H1 (cell line): ENCODE measurements around the gene IGSF9. TPM values are rescaled to one million over a fixed set of nuclear protein-coding genes. Genes with fewer than 3 reads are reported as not detected.

Experiments
- CTCF ChIA-PET: fragments of 300-600 bp; sonication (Branson Sonifier 250); formaldehyde crosslinking; loops from one replicate; lab custom pipeline; 2021; ENCODE audit not compliant: partially characterized antibody; lab: Charles Lee
- POLR2A ChIA-PET: fragments of 300-600 bp; sonication (Branson Sonifier 250); formaldehyde crosslinking; loops from one replicate; lab custom pipeline; 2021; ENCODE audit warnings: inconsistent platforms; ENCODE audit not compliant: partially characterized antibody; lab: Charles Lee
- DNase-seq, 2 experiments: peaks; one replicate each; pipeline versions ENCODE4 v3.0.0 to v3.0.0-alpha.2; 2010 to 2022; ENCODE audit warnings: low spot score in 2 of 2, low read depth in 1 of 2, mixed read lengths in 1 of 2
- FAIRE-seq: peaks from 2 replicates; lab custom pipeline; 2011; peaks lifted over from hg19 to GRCh38; lab: Jason Lieb, UNC
- H2AFZ ChIP-seq: 2 replicates; pipeline ENCODE4 v1.8.1; 2012; ENCODE audit warnings: low read length, inconsistent platforms
- H2AK5ac ChIP-seq: 2 replicates; pipeline ENCODE4 v1.6.1; 2013; ENCODE audit warnings: low read depth, low read length
- H2BK120ac ChIP-seq: replicated peaks from 2 replicates; pipeline ENCODE3; 2013; ENCODE audit warnings: low read depth, low read length, inconsistent platforms
- H2BK12ac ChIP-seq: 2 replicates; pipeline ENCODE4 v1.6.1; 2013; ENCODE audit warnings: low read depth, low read length
- H2BK15ac ChIP-seq: 2 replicates; pipeline ENCODE4 v1.6.1; 2013; ENCODE audit warnings: low read length
- H2BK20ac ChIP-seq: 2 replicates; pipeline ENCODE4 v1.6.1; 2013; ENCODE audit warnings: low read length
- H2BK5ac ChIP-seq: 2 replicates; pipeline ENCODE4 v1.6.1; 2013; ENCODE audit warnings: low read depth, low read length
- H3K14ac ChIP-seq: 2 replicates; pipeline ENCODE4 v1.6.1; 2013; ENCODE audit warnings: inconsistent platforms; ENCODE audit not compliant: insufficient read length
- H3K18ac ChIP-seq: 2 replicates; pipeline ENCODE4 v1.6.1; 2013; ENCODE audit warnings: low read length; ENCODE audit errors: extremely low read depth
- H3K23ac ChIP-seq: 2 replicates; pipeline ENCODE4 v1.6.1; 2013; ENCODE audit warnings: inconsistent platforms; ENCODE audit not compliant: insufficient read length
- H3K23me2 ChIP-seq: 2 replicates; pipeline ENCODE4 v1.6.1; 2013; ENCODE audit warnings: low read depth, low read length
- H3K27ac ChIP-seq: 2 replicates; pipeline ENCODE4 v1.6.1; 2011; ENCODE audit warnings: low read depth, low read length, inconsistent platforms
- H3K27me3 ChIP-seq, 4 experiments: replicated peaks in 1 of 4; 1 replicate in 1 of 4; 2 replicates in 3 of 4; pipeline versions ENCODE4 v1.6.1 to v1.8.1; 2011 to 2013; ENCODE audit warnings: low read length in 3 of 4, mild to moderate bottlenecking in 3 of 4, inconsistent platforms in 2 of 4, mixed read lengths in 2 of 4, moderate library complexity in 1 of 4; ENCODE audit not compliant: control insufficient read depth in 3 of 4, insufficient read depth in 3 of 4; ENCODE audit errors: extremely low read depth in 1 of 4
- H3K36me3 ChIP-seq, 4 experiments: 2 replicates each; pipeline versions ENCODE4 v1.6.1 to v1.8.1; 2011 to 2013; ENCODE audit warnings: mild to moderate bottlenecking in 4 of 4, low read length in 3 of 4, moderate library complexity in 2 of 4, control low read depth in 1 of 4, inconsistent platforms in 1 of 4; ENCODE audit not compliant: insufficient read depth in 4 of 4, control insufficient read depth in 2 of 4
- H3K4ac ChIP-seq: replicated peaks from 2 replicates; pipeline ENCODE3; 2013; ENCODE audit warnings: low read length, low read depth, mixed read lengths, inconsistent platforms; ENCODE audit not compliant: insufficient read length
- H3K4me1 ChIP-seq, 4 experiments: replicated peaks in 1 of 4; 1 replicate in 1 of 4; 2 replicates in 3 of 4; pipeline versions ENCODE4 v1.6.1 to v1.8.1; 2011 to 2013; ENCODE audit warnings: low read length in 3 of 4, inconsistent platforms in 2 of 4, mixed read lengths in 1 of 4; ENCODE audit not compliant: insufficient read depth in 4 of 4, control insufficient read depth in 3 of 4
- H3K4me2 ChIP-seq, 2 experiments: 2 replicates each; pipeline versions ENCODE4 v1.6.1 to v1.8.1; 2011 to 2013; ENCODE audit warnings: low read depth in 2 of 2, low read length in 2 of 2, control low read depth in 1 of 2, inconsistent platforms in 1 of 2, mild to moderate bottlenecking in 1 of 2; ENCODE audit not compliant: insufficient read depth in 1 of 2
- H3K4me3 ChIP-seq, 4 experiments: fragments of 200-600, 300-600 bp in 1 of 4; sonication (generic), shearing (Covaris generic), sonication (Bioruptor Twin) in 1 of 4; 2 replicates each; pipeline versions ENCODE4 v1.5.1 to v1.8.1; 2011 to 2016; ENCODE audit warnings: low read length in 4 of 4, low read depth in 3 of 4, control low read depth in 2 of 4, inconsistent platforms in 2 of 4, mild to moderate bottlenecking in 2 of 4, mixed read lengths in 1 of 4, moderate library complexity in 1 of 4; ENCODE audit not compliant: insufficient read depth in 2 of 4; ENCODE audit errors: extremely low read depth in 1 of 4
- H3K56ac ChIP-seq: replicated peaks from 2 replicates; pipeline ENCODE3; 2013; ENCODE audit warnings: low read depth, mild to moderate bottlenecking, mixed read lengths, low read length, inconsistent platforms; ENCODE audit not compliant: insufficient read length
- H3K79me1 ChIP-seq: 2 replicates; pipeline ENCODE4 v1.6.1; 2013; ENCODE audit warnings: low read depth, low read length, control low read depth
- H3K79me2 ChIP-seq, 2 experiments: 2 replicates each; pipeline versions ENCODE4 v1.6.1 to v1.8.1; 2012 to 2013; ENCODE audit warnings: low read length in 2 of 2, mild to moderate bottlenecking in 2 of 2, inconsistent platforms in 1 of 2; ENCODE audit not compliant: insufficient read depth in 2 of 2, control insufficient read depth in 1 of 2
- H3K9ac ChIP-seq, 4 experiments: replicated peaks in 1 of 4; 1 replicate in 1 of 4; 2 replicates in 3 of 4; pipeline versions ENCODE4 v1.6.1 to v1.8.1; 2011 to 2013; ENCODE audit warnings: low read depth in 3 of 4, low read length in 3 of 4, control low read depth in 2 of 4, mild to moderate bottlenecking in 2 of 4, moderate library complexity in 2 of 4, inconsistent platforms in 1 of 4; ENCODE audit errors: extremely low read depth in 1 of 4
- H3K9me3 ChIP-seq, 2 experiments: 2 replicates each; pipeline versions ENCODE4 v1.6.1 to v1.8.1; 2012 to 2013; ENCODE audit warnings: mild to moderate bottlenecking in 2 of 2, moderate library complexity in 2 of 2, control low read depth in 1 of 2, inconsistent platforms in 1 of 2, low read depth in 1 of 2, low read length in 1 of 2, mixed read lengths in 1 of 2; ENCODE audit not compliant: insufficient read depth in 2 of 2
- H4K20me1 ChIP-seq, 2 experiments: replicated peaks in 1 of 2; 2 replicates each; pipeline versions ENCODE3 to v1.8.1; 2011 to 2013; ENCODE audit warnings: inconsistent platforms in 2 of 2, low read length in 2 of 2, mild to moderate bottlenecking in 1 of 2; ENCODE audit not compliant: insufficient read depth in 2 of 2, control insufficient read depth in 1 of 2
- H4K5ac ChIP-seq: 2 replicates; pipeline ENCODE4 v1.6.1; 2013; ENCODE audit warnings: low read length, low read depth, mixed read lengths, inconsistent platforms; ENCODE audit not compliant: insufficient read length
- H4K8ac ChIP-seq: 2 replicates; pipeline ENCODE4 v1.8.0; 2013; ENCODE audit warnings: mild to moderate bottlenecking, moderate library complexity, low read length, inconsistent platforms; ENCODE audit not compliant: insufficient read depth; ENCODE audit errors: extremely low read depth
- H4K91ac ChIP-seq: replicated peaks from 2 replicates; pipeline ENCODE3; 2013; ENCODE audit warnings: low read length, mixed read lengths, inconsistent platforms; ENCODE audit not compliant: insufficient read length
- ASH2L ChIP-seq: fragments of 200-600, 300-600 bp; sonication (generic); IDR thresholded peaks from one replicate; pipeline ENCODE4 v1.7.1; 2017; ENCODE audit warnings: low read length
- BACH1 ChIP-seq: IDR thresholded peaks from 2 replicates; pipeline ENCODE4 v1.6.1; 2012; ENCODE audit warnings: low read length, improper control_type of control experiment
- BCL11A ChIP-seq, 2 experiments: IDR thresholded peaks; one replicate each; pipeline ENCODE4 v1.6.1; 2011; ENCODE audit warnings: low read depth in 2 of 2, low read length in 2 of 2, mild to moderate bottlenecking in 2 of 2
- BRCA1 ChIP-seq: IDR thresholded peaks from 2 replicates; pipeline ENCODE4 v1.6.1; 2012; ENCODE audit warnings: low read depth, low read length, improper control_type of control experiment
- CHD1 ChIP-seq: IDR thresholded peaks from 2 replicates; pipeline ENCODE4 v1.6.1; 2012; ENCODE audit warnings: low read depth, low read length, improper control_type of control experiment
- CHD2 ChIP-seq: IDR thresholded peaks from 2 replicates; pipeline ENCODE4 v1.6.1; 2012; ENCODE audit warnings: low read length, improper control_type of control experiment
- EP300 ChIP-seq, 2 experiments: IDR thresholded peaks; 1 replicate in 1 of 2; 2 replicates in 1 of 2; pipeline ENCODE4 v1.6.1; 2011 to 2012; ENCODE audit warnings: low read depth in 2 of 2, low read length in 2 of 2, mild to moderate bottlenecking in 2 of 2, borderline replicate concordance in 1 of 2, inconsistent platforms in 1 of 2, moderate library complexity in 1 of 2
- POLR2A ChIP-seq, 2 experiments: IDR thresholded peaks; 1 replicate in 1 of 2; 2 replicates in 1 of 2; pipeline ENCODE4 v1.6.1; 2011; ENCODE audit warnings: low read depth in 2 of 2, low read length in 2 of 2, mild to moderate bottlenecking in 2 of 2; ENCODE audit errors: control extremely low read depth in 1 of 2
- TAF7 ChIP-seq: optimal IDR thresholded peaks from 2 replicates; pipeline ENCODE3; 2011; ENCODE audit warnings: low read depth, mild to moderate bottlenecking, inconsistent platforms, low read length, moderate library complexity, borderline replicate concordance
- whole genome bisulfite sequencing, 2 experiments: shearing (Covaris generic) in 1 of 2; methylation state at CpG; one replicate each; pipeline versions ENCODE4 v1.1.6 to v1.1.7; 2013 to 2015; ENCODE audit warnings: low lambda C conversion rate in 2 of 2, mixed read lengths in 2 of 2, inconsistent platforms in 1 of 2, low coverage in 1 of 2, missing lambda C conversion rate in 1 of 2; ENCODE audit not compliant: insufficient replicate concordance in 2 of 2, insufficient coverage in 1 of 2, insufficient read length in 1 of 2; ENCODE audit errors: extremely low coverage in 1 of 2, missing lambda C conversion rate in 1 of 2; 5-methylcytosine and 5-hydroxymethylcytosine counted together
- polyA plus RNA-seq, 7 experiments: library from polyadenylated mRNA; depleted of rRNA in 3 of 7; stranded (reverse) in 5 of 7; unstranded in 2 of 7; fragments of >200 nt in 5 of 7; fragments of 200-250 nt in 2 of 7; gene quantifications; 1 replicate in 5 of 7; 2 replicates in 1 of 7; 4 replicates in 1 of 7; pipeline versions ENCODE4 v1.2.1 to v1.2.3, GENCODE V29; 2011 to 2013; ENCODE audit warnings: missing spikeins in 2 of 7, mixed read lengths in 2 of 7
- total RNA-seq: library from RNA; stranded (reverse); fragmentation: NEBNext Ultra II Directional; extraction: Animal tissue kit (Norgen Biotek cat#: 25700); gene quantifications from 2 replicates; pipeline ENCODE4 v1.2.1, GENCODE V29; 2021

IGSF9 gene
- total and polyA plus RNA-seq, 2 of the 8 experiments (the other 6 are each of a cell fraction or from before 2014, with no cell fraction given): 10.9 to 28.1 TPM

GRCh38 chr1:159919236-159919865 lies 26.1 kb downstream of the IGSF9 start:
- no peak overlapping the region for H2AFZ ChIP-seq
- no peak overlapping the region for H2BK20ac ChIP-seq
- peaks cover 3% of the 10 kb centered on the region for H3K79me1 ChIP-seq
- H2BK15ac ChIP-seq: no peak overlapping the region
- no peak overlapping the region for H3K4ac ChIP-seq
- peaks cover 0 to 16% (median 2%) of the 10 kb centered on the region in 4 experiments; a peak in 4 of 8 replicates for H3K36me3 ChIP-seq
- TF ChIP-seq EP300 (IDR thresholded peaks at IDR 0.05; ENCODE audit: borderline replicate concordance in 1 of 2, low read depth in 2 of 2, low read length in 2 of 2) (no peak), POLR2A (IDR thresholded peaks at IDR 0.05; ENCODE audit: control extremely low read depth in 1 of 2, low read depth in 2 of 2, low read length in 2 of 2) (no peak), CHD2 (no peak), BRCA1 (no peak), ASH2L (no peak), TAF7 (no peak), BACH1 (no peak), CHD1 (no peak), BCL11A (IDR thresholded peaks at IDR 0.05; ENCODE audit: low read depth in 2 of 2, low read length in 2 of 2) (no peak)
- no peak overlapping the region for H3K23ac ChIP-seq
- H3K18ac ChIP-seq: no peak overlapping the region
- H3K27ac ChIP-seq: no peak overlapping the region
- H4K20me1 ChIP-seq: peaks cover 0 to 3% of the 10 kb centered on the region in 2 experiments
- no peak overlapping the region for H3K56ac ChIP-seq
- H3K4me2 ChIP-seq: no peak overlapping the region
- H3K14ac ChIP-seq: no peak overlapping the region
- DNase-seq (no peak), FAIRE-seq (no peak)
- H4K5ac ChIP-seq: no peak overlapping the region
- peaks cover 14 to 32% (median 21%) of the 10 kb centered on the region in 4 experiments for H3K4me1 ChIP-seq
- H3K23me2 ChIP-seq: peaks cover 6% of the 10 kb centered on the region; the same call in 1 of the 2 replicates
- H2BK5ac ChIP-seq: no peak overlapping the region
- H2AK5ac ChIP-seq: no peak overlapping the region; the same call in 1 of the 2 replicates
- ChIA-PET CTCF (interaction anchor here (0.8 to 7.5 kb wide), 5 partner anchors 11 to 88 kb away, joined by 3 to 43 read pairs (median 9); no protein-coding TSS in a partner anchor), POLR2A (interaction anchor here (1.4 kb wide), 1 partner anchor 19 kb away, joined by 4 read pairs; the partner anchor contains the start of gene CFAP45)
- no peak overlapping the region for H3K4me3 ChIP-seq
- no peak overlapping the region for H4K8ac ChIP-seq
- no peaks in the 10 kb centered on the region for H3K9me3 ChIP-seq
- H3K9ac ChIP-seq: no peak overlapping the region
- H4K91ac ChIP-seq: no peak overlapping the region
- H2BK120ac ChIP-seq: no peak overlapping the region
- H2BK12ac ChIP-seq: no peak overlapping the region
- H3K27me3 ChIP-seq: peaks cover 0 to 8% (median 2%) of the 10 kb centered on the region in 4 experiments; a peak in 4 of 7 replicates
- 93% methylated on average over 10 of the region's 10 CpGs; no CpG with 5 or more reads in 1 of the 2 experiments for WGBS, 2 experiments
- H3K79me2 ChIP-seq: peaks cover 0 to 12% of the 10 kb centered on the region in 2 experiments; a peak in 2 of 4 replicates
